Measurements from ENCODE around the gene EGFL6. TPM values are rescaled to one million over a fixed set of nuclear protein-coding genes. Genes with fewer than 3 reads are reported as not detected.

The EGFL6 gene
- total RNA-seq, 1 experiment from 2014 or later: not detected

DNA sequence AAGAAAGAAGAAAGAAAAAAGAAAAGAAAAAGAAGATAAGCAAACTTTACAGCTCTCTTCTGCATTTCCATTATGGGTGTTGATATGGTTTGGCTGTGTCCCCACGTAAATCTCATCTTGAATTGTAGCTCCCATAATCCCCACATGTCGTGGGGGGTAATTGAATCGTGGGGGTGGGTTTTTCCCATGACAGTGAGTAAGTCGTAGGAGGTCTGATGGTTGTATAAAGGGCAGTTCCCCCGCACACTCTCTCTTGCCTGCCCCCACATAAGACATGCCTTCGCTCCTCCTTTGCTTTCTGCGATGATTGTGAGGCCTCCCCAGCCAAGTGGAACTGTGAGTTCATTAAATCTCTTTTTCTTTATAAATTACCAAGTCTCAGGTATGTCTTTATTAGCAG, 112.2 kb downstream of the EGFL6 start:
- POLR2A ChIA-PET (ENCODE audit: unreplicated experiment): no interaction called here

More for the DNA sequence above, 112.2 kb downstream of the EGFL6 start:
- BruUV-seq (replicated peaks): no TSS peak
- no peak for ATAC-seq
- Histone ChIP-seq H3K9me3 (ENCODE audit: low read length) (no peaks in the 10 kb centered on the region), H3K4me2 (ENCODE audit: low read length) (no peak overlapping the region), H3K9me2 (replicated peaks; ENCODE audit: low read length) (no peaks in the 10 kb centered on the region), H3F3A (ENCODE audit: low read length, unreplicated experiment) (no peaks in the 10 kb centered on the region), H3K27ac (ENCODE audit: low read length) (no peak overlapping the region), H3K9ac (ENCODE audit: low read length) (no peak overlapping the region), H3K4me1 (ENCODE audit: insufficient read depth, low read length) (peaks cover 13% of the 10 kb centered on the region), H2AFZ (ENCODE audit: low read length) (no peak overlapping the region), H3K79me2 (ENCODE audit: low read length) (no peaks in the 10 kb centered on the region), H3K36me3 (ENCODE audit: low read depth, low read length) (no peaks in the 10 kb centered on the region), H4K20me1 (ENCODE audit: low read length) (no peaks in the 10 kb centered on the region), H3K27me3 (ENCODE audit: low read length) (no peaks in the 10 kb centered on the region), H3K4me3 (ENCODE audit: low read length) (no peak overlapping the region)
- TF ChIP-seq, protein P1, sequence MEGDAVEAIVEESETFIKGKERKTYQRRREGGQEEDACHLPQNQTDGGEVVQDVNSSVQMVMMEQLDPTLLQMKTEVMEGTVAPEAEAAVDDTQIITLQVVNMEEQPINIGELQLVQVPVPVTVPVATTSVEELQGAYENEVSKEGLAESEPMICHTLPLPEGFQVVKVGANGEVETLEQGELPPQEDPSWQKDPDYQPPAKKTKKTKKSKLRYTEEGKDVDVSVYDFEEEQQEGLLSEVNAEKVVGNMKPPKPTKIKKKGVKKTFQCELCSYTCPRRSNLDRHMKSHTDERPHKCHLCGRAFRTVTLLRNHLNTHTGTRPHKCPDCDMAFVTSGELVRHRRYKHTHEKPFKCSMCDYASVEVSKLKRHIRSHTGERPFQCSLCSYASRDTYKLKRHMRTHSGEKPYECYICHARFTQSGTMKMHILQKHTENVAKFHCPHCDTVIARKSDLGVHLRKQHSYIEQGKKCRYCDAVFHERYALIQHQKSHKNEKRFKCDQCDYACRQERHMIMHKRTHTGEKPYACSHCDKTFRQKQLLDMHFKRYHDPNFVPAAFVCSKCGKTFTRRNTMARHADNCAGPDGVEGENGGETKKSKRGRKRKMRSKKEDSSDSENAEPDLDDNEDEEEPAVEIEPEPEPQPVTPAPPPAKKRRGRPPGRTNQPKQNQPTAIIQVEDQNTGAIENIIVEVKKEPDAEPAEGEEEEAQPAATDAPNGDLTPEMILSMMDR (conservative IDR thresholded peaks at IDR 0.05; ENCODE audit: low read depth, low read length): no peak
- no peak for DNase-seq
- intact Hi-C loops (cut with micrococcal nuclease): no loop called here
- CTCF ChIA-PET: no interaction called here

Small RNA genes lying within 50 kb of the gene (microRNA-seq; reads per million reads assigned to microRNA genes)
- not detected for gene MIR6086 (ENCODE audit: unreplicated experiment)

Other genes starting within 250 kb of the EGFL6 start
- gene ATXN3L, start 249.5 kb upstream of the EGFL6 start, total RNA-seq (2014; rRNA removed): not detected in 2 replicates
- 0.62 and 0.69 TPM in 2 replicates for gene TCEANC, start 83.5 kb downstream of the EGFL6 start, total RNA-seq (2014; rRNA removed)
- gene RAB9A, start 119.5 kb downstream of the EGFL6 start, total RNA-seq (2014; rRNA removed): 21.0 and 29.5 TPM in 2 replicates
- 7.9 and 8.6 TPM in 2 replicates for gene TRAPPC2, start 165.0 kb downstream of the EGFL6 start, total RNA-seq (2014; rRNA removed)
- 14.4 and 16.7 TPM in 2 replicates for gene OFD1, start 165.1 kb downstream of the EGFL6 start, total RNA-seq (2014; rRNA removed)
- 0.51 and 0.98 TPM in 2 replicates for gene GPM6B, start 247.5 kb downstream of the EGFL6 start, total RNA-seq (2014; rRNA removed)

All from PC-3 (cell line).